Left ventricle myocardium inferior (tissue), 1 donor: Measurements from ENCODE around the gene ST3GAL2. TPM values are rescaled to one million over a fixed set of nuclear protein-coding genes. Genes with fewer than 3 reads are reported as not detected.
"Not testable (repeated sequence)": the region's sequence is repeated elsewhere in the genome, so short reads cannot be mapped to it uniquely, and the experiment has no call there.

Experiments used
- DNase-seq: peaks from one replicate; pipeline ENCODE4 v3.0.0-alpha.2; 2020
- H3K27ac ChIP-seq: fragments of 200-600 bp; replicated peaks from 2 replicates; pipeline ENCODE4 v1.8.0; 2021
- H3K27me3 ChIP-seq: fragments of 200-600 bp; 2 replicates; pipeline ENCODE4 v1.8.0; 2021; ENCODE audit warnings: low read depth
- H3K36me3 ChIP-seq: fragments of 200-600 bp; 2 replicates; pipeline ENCODE4 v1.8.0; 2021
- H3K4me1 ChIP-seq: fragments of 200-600 bp; 2 replicates; pipeline ENCODE4 v1.8.0; 2021
- H3K4me3 ChIP-seq: fragments of 200-600 bp; 2 replicates; pipeline ENCODE4 v1.8.0; 2021; ENCODE audit warnings: mild to moderate bottlenecking, moderate library complexity
- H3K9me3 ChIP-seq: fragments of 200-600 bp; replicated peaks from 2 replicates; pipeline ENCODE4 v1.8.0; 2021
- intact Hi-C: fragments of 100-400 bp; cut with micrococcal nuclease; formaldehyde crosslinking; loops from one replicate; pipeline ENCODE4 v1.11.0; 2022
- total RNA-seq: library from RNA; stranded (reverse); fragmentation: NEBNext Ultra II Directional; extraction: Animal tissue kit (Norgen Biotek cat#: 25700); gene quantifications from one replicate; pipeline ENCODE4 v1.2.1, GENCODE V29; 2021
- TF ChIP-seq, protein P1 (sequence below): fragments of 200-600 bp; IDR thresholded peaks from 2 replicates; pipeline ENCODE4 v1.8.0; 2021; ENCODE audit warnings: antibody characterized with exemption, mild to moderate bottlenecking, borderline replicate concordance
- donor health status: DM: no; HTN: yes; CAD: no; lungs with severe emphysema.

ST3GAL2 gene
- total RNA-seq, 1 donor from 2014 or later: 22.3 TPM

DNA sequence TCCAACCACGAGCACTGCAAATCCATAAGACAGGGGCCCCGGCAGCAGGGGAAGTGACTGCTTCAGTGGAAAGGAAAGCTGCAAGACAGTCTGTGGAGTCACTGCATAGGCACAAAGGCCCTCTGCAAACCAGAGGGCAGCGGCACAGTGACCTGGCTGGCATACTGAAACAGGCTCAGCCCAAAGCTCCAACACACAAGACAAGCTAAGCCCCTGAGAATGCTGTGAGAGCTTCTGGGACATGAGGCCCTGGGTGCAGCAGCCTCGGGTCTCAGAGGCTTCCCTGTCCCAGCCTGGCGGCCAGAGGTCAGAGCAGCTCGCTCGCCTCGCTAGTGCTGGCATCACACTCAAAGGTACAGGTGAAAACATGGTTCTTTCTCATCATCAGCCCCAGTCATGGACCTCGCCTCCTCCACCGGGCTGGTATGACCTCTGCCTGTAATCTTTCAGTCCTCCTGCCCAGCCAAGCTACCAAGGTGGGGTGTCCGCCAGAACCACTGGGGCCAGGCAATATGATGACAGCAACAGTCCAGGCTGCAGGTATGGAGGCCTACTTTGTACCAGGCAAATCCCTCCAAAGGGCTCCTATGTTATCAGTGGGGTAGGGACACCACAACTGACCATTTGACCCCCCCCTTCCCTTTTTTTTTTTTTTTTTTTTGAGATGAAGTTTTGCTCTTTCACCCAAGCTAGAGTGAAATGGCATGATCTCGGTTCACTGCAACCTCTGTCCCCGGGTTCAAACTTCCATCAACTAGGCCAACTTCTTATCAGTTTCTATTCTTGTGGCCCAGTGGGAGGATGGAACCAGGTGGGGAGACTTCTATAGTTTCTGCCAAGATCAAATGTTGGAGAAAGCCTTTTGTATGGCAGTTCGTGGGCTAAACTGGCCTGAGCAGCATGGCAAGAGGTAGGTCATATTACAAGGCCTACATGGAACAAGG is 19.2 kb downstream of the ST3GAL2 start:
- Histone ChIP-seq H3K27ac (peak overlapping the region; percentile 49), H3K4me1 (peaks cover 73% of the 10 kb centered on the region)
- intact Hi-C loops: no loop called here

GRCh38 chr16:70418993-70419318 is 19.9 kb downstream of the ST3GAL2 start:
- H3K36me3 ChIP-seq: no peaks in the 10 kb centered on the region
- no peak overlapping the region for H3K4me3 ChIP-seq
- peak overlapping the region; percentile 18 for H3K27ac ChIP-seq
- peaks cover 80% of the 10 kb centered on the region for H3K4me1 ChIP-seq
- H3K27me3 ChIP-seq: no peaks in the 10 kb centered on the region
- intact Hi-C loops: no loop called here
- no peaks in the 10 kb centered on the region for H3K9me3 ChIP-seq
- no peak for DNase-seq
- TF ChIP-seq, protein P1, sequence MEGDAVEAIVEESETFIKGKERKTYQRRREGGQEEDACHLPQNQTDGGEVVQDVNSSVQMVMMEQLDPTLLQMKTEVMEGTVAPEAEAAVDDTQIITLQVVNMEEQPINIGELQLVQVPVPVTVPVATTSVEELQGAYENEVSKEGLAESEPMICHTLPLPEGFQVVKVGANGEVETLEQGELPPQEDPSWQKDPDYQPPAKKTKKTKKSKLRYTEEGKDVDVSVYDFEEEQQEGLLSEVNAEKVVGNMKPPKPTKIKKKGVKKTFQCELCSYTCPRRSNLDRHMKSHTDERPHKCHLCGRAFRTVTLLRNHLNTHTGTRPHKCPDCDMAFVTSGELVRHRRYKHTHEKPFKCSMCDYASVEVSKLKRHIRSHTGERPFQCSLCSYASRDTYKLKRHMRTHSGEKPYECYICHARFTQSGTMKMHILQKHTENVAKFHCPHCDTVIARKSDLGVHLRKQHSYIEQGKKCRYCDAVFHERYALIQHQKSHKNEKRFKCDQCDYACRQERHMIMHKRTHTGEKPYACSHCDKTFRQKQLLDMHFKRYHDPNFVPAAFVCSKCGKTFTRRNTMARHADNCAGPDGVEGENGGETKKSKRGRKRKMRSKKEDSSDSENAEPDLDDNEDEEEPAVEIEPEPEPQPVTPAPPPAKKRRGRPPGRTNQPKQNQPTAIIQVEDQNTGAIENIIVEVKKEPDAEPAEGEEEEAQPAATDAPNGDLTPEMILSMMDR: no peak

More for the DNA sequence above, 19.2 kb downstream of the ST3GAL2 start:
- H3K9me3 ChIP-seq: no peaks in the 10 kb centered on the region
- no peaks in the 10 kb centered on the region for H3K36me3 ChIP-seq
- TF ChIP-seq, protein P1: no peak
- no peaks in the 10 kb centered on the region for H3K27me3 ChIP-seq
- H3K4me3 ChIP-seq: no peak overlapping the region
- DNase-seq: no peak

GRCh38 chr16:70418274-70418992 is 20.5 kb downstream of the ST3GAL2 start:
- DNase-seq: no peak
- H3K4me3 ChIP-seq: no peak overlapping the region
- H3K36me3 ChIP-seq: no peaks in the 10 kb centered on the region
- peak overlapping the region; percentile 18 for H3K27ac ChIP-seq
- TF ChIP-seq, protein P1: no peak
- intact Hi-C loops: no loop called here
- H3K27me3 ChIP-seq: no peaks in the 10 kb centered on the region
- peaks cover 79% of the 10 kb centered on the region for H3K4me1 ChIP-seq
- H3K9me3 ChIP-seq: no peaks in the 10 kb centered on the region

GRCh38 chr16:70417661-70418060 is 21.2 kb downstream of the ST3GAL2 start:
- Histone ChIP-seq H3K4me3 (no peak overlapping the region), H3K4me1 (peaks cover 72% of the 10 kb centered on the region), H3K36me3 (no peaks in the 10 kb centered on the region), H3K9me3 (no peaks in the 10 kb centered on the region), H3K27ac (no peak overlapping the region), H3K27me3 (no peaks in the 10 kb centered on the region)
- TF ChIP-seq, protein P1: no peak
- intact Hi-C loops: no loop called here
- DNase-seq: no peak

DNA sequence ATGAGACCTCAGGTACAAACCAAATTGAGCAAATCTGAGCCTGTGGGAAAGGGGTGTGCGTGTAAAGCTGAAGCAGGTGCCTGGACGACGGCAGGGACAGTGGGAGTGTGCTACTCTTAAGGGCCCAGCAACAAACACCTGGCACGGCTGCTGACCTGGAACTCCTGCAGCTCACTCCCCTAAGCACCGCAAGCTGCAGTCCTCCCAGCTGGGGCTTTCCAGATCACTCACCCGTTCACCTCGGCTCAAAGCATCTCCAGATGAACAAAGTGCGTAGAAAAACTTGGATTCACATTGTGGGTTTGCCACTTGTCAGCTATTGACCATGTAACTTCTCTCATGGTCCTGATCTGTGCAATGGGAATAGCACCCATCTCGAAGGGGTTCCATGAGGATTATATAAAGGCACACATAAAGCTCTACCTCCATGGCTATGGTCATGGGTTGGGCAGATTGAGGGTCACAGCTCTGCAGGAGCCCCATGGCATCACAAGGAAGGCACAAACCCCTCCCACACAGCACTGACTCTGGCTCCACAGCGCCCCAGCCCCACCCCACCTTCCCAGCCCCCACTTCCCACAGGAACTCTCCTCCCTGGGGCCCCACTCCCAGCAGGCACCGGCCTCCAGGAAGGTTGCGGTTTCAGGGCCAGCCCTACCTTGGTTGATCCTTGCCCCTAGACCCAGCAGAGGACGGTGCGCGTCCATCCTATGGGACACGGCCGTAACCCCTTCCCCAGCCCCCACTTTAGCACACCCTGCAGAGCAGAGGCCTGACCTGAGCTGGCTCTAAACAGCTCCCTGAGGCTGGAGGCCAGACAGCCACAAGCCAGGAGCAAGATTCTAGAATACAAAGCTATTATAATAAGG is 21.9 kb downstream of the ST3GAL2 start:
- peaks cover 4% of the 10 kb centered on the region for H3K36me3 ChIP-seq
- TF ChIP-seq, protein P1: no peak
- intact Hi-C loops: no loop called here
- H3K9me3 ChIP-seq: no peaks in the 10 kb centered on the region
- no peak overlapping the region for H3K27ac ChIP-seq
- no peak for DNase-seq
- H3K4me3 ChIP-seq: no peak overlapping the region
- H3K4me1 ChIP-seq: peaks cover 65% of the 10 kb centered on the region
- no peaks in the 10 kb centered on the region for H3K27me3 ChIP-seq

DNA sequence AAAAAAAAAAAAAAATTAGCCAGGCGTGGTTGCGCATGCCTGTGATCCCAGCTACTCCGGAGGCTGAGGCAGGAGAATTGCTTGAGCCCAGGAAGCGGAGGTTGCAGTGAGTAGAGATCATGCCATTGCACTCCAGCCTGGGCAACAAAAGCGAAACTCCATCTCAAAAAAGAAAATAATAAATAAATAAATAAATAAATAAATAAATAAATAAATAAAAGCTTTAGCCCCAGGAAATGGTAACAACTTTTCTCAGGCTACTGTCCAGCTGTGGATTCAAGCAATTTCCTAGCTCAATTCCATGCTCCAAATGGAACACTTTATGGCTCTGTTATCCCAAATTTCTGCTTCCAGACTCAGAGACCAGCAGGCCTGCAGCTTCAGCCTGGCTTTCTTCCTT is 25.3 kb downstream of the ST3GAL2 start:
- not testable (repeated sequence) for H3K27ac ChIP-seq

More for the DNA sequence above, 25.3 kb downstream of the ST3GAL2 start:
- intact Hi-C loops, H3K4me3 ChIP-seq, H3K27me3 ChIP-seq, H3K9me3 ChIP-seq, DNase-seq: not testable (repeated sequence)
- peaks cover 38% of the 10 kb centered on the region for H3K4me1 ChIP-seq
- peaks cover 14% of the 10 kb centered on the region for H3K36me3 ChIP-seq
